ENCODE measurements around the gene GLT8D1. TPM values are rescaled to one million over a fixed set of nuclear protein-coding genes. Genes with fewer than 3 reads are reported as not detected.

GLT8D1 gene
- total and polyA plus RNA-seq, 7 donors = 12.0 to 40.1 (median 20.2) TPM

- Histone ChIP-seq H3K4me1 (no peaks in the 10 kb centered on the region), H3K9me3 (no peaks in the 10 kb centered on the region), H3K27ac (no peak overlapping the region), H3K4me3 (no peak overlapping the region), H3K36me3 (ENCODE audit: insufficient read depth in 1 of 2, low read depth in 1 of 2) (peaks cover 35 to 76% of the 10 kb centered on the region in 2 donors), H3K27me3 (ENCODE audit: insufficient read depth in 3 of 3, low read length in 2 of 3) (no peaks in the 10 kb centered on the region)
- no peak for ATAC-seq
- DNase-seq = no peak
- intact Hi-C loops (cut with DNase I) = no loop called here
- WGBS, 3 donors = 91 to 96% (median 96%) methylated on average over 4 of the region's 4 CpGs
- no peak for TF ChIP-seq CTCF (IDR thresholded peaks at IDR 0.05)
These were observed 8.0 kb downstream of the GLT8D1 start for GRCh38 chr3:52697632-52697965.

- peaks cover 36 to 82% of the 10 kb centered on the region in 2 donors for H3K36me3 ChIP-seq (ENCODE audit: insufficient read depth in 1 of 2, low read depth in 1 of 2)
- TF ChIP-seq CTCF (IDR thresholded peaks at IDR 0.05) = no peak
- H3K27me3 ChIP-seq (ENCODE audit: insufficient read depth in 3 of 3, low read length in 2 of 3) = no peaks in the 10 kb centered on the region
- 78 to 87% (median 82%) methylated on average over 2 of the region's 2 CpGs for WGBS, 3 donors
- H3K4me3 ChIP-seq = no peak overlapping the region
- no peaks in the 10 kb centered on the region for H3K4me1 ChIP-seq
- H3K27ac ChIP-seq = no peak overlapping the region
- H3K9me3 ChIP-seq = no peaks in the 10 kb centered on the region
- DNase-seq (no peak), ATAC-seq (no peak)
- intact Hi-C loops (cut with DNase I) = no loop called here
These were observed 8.6 kb downstream of the GLT8D1 start for GRCh38 chr3:52696830-52697631.

- ATAC-seq = no peak
- H3K27ac ChIP-seq = no peak overlapping the region
- WGBS, 3 donors = 84% methylated on average over 4 of the region's 4 CpGs
- H3K36me3 ChIP-seq (ENCODE audit: insufficient read depth in 1 of 2, low read depth in 1 of 2) = peaks cover 37 to 92% of the 10 kb centered on the region in 2 donors
- no peaks in the 10 kb centered on the region for H3K27me3 ChIP-seq (ENCODE audit: insufficient read depth in 3 of 3, low read length in 2 of 3)
- H3K4me3 ChIP-seq = no peak overlapping the region
- H3K4me1 ChIP-seq = no peaks in the 10 kb centered on the region
- no peak for DNase-seq
- H3K9me3 ChIP-seq = no peaks in the 10 kb centered on the region
- no peak for TF ChIP-seq CTCF (IDR thresholded peaks at IDR 0.05)
- intact Hi-C loops (cut with DNase I) = no loop called here
These were observed 9.6 kb downstream of the GLT8D1 start for GRCh38 chr3:52695798-52696671.

GRCh38 chr3:52694528-52695189, 10.9 kb downstream of the GLT8D1 start:
- peaks cover 44 to 100% of the 10 kb centered on the region in 2 donors for H3K36me3 ChIP-seq (ENCODE audit: insufficient read depth in 1 of 2, low read depth in 1 of 2)

More at GRCh38 chr3:52694528-52695189, 10.9 kb downstream of the GLT8D1 start:
- peak in 1 of 4 donors; percentile 45 for ATAC-seq
- 52 to 75% (median 54%) methylated on average over 7 of the region's 7 CpGs for WGBS, 3 donors
- no peaks in the 10 kb centered on the region for H3K9me3 ChIP-seq
- intact Hi-C loops (cut with DNase I) = no loop called here
- TF ChIP-seq CTCF (IDR thresholded peaks at IDR 0.05) = no peak
- H3K27ac ChIP-seq = no peak overlapping the region
- no peak overlapping the region for H3K4me3 ChIP-seq
- no peaks in the 10 kb centered on the region for H3K4me1 ChIP-seq
- DNase-seq = no peak
- no peaks in the 10 kb centered on the region for H3K27me3 ChIP-seq (ENCODE audit: insufficient read depth in 3 of 3, low read length in 2 of 3)
